Lower leg skin (tissue), 3 donors: Measurements from ENCODE around the gene RBM47.

Experiments
- CTCF ChIP-seq, 3 donors: fragments of 450-650 bp; IDR thresholded peaks; one replicate each; pipeline ENCODE4 v1.5.1; 2016; ENCODE audit warnings: antibody characterized with exemption in 3 of 3, mild to moderate bottlenecking in 3 of 3, moderate library complexity in 2 of 3
- POLR2A ChIP-seq, 2 donors: fragments of 450-650 bp; IDR thresholded peaks; one replicate each; pipeline ENCODE4 v1.6.1; 2016 to 2017; ENCODE audit warnings: antibody characterized with exemption in 2 of 2, mild to moderate bottlenecking in 1 of 2, moderate library complexity in 1 of 2

GRCh38 chr4:40662962-40663604, 33.4 kb upstream of the RBM47 start:
- TF ChIP-seq POLR2A (IDR thresholded peaks at IDR 0.05) = no peak
- TF ChIP-seq CTCF (IDR thresholded peaks at IDR 0.05) = no peak
